HepG2 (cell line): Measurements from ENCODE around the gene RIIAD1. TPM values are rescaled to one million over a fixed set of nuclear protein-coding genes. Genes with fewer than 3 reads are reported as not detected.

Source experiments
- ATAC-seq: fragments of 200-7000 bp; cut with Tn5 transposase; 3 replicates; pipeline ENCODE4 v1.9.1; 2020; ENCODE audit warnings: mild to moderate bottlenecking, moderate library complexity
- BruUV-seq: library from RNA; stranded (reverse); fragments of 400-500 nt; replicated peaks from 2 replicates; lab custom pipeline; 2021; lab: Mats Ljungman, UMichigan
- CTCF ChIA-PET: fragments of 300-600 bp; formaldehyde crosslinking; extraction: SDS; loops from one replicate; lab custom pipeline; 2021; ENCODE audit warnings: low total read pairs, inconsistent platforms, low intra/inter-chr PET ratio; lab: Yijun Ruan, JAX
- POLR2A ChIA-PET: fragments of 350-600 bp; sonication (Branson Sonifier 250); formaldehyde crosslinking; loops from one replicate; lab custom pipeline; 2020; ENCODE audit warnings: antibody characterized with exemption, inconsistent platforms; lab: Yijun Ruan, JAX
- DNase-seq: peaks from one replicate; pipeline ENCODE4 v3.0.0-alpha.2; 2015; ENCODE audit warnings: low spot score
- FAIRE-seq: peaks from 3 replicates; lab custom pipeline; 2011; peaks lifted over from hg19 to GRCh38; lab: Jason Lieb, UNC
- H2AFZ ChIP-seq: one replicate; pipeline ENCODE4 v1.6.1; 2011; ENCODE audit warnings: low read length, inconsistent platforms
- H3K27ac ChIP-seq: fragments of 300-600 bp; 3 replicates; pipeline ENCODE4 v1.8.0; 2011; ENCODE audit warnings: mixed run types, mild to moderate bottlenecking, mixed read lengths, low read length, inconsistent platforms; ENCODE audit not compliant: insufficient read depth; ENCODE audit errors: extremely low read length
- H3K27me3 ChIP-seq, 2 experiments: fragments of 200-600 bp in 1 of 2; 2 replicates in 1 of 2; 3 replicates in 1 of 2; pipeline versions ENCODE4 v1.6.0 to v1.8.0; 2011; ENCODE audit warnings: low read length in 2 of 2, mild to moderate bottlenecking in 2 of 2, moderate library complexity in 2 of 2, inconsistent platforms in 1 of 2; ENCODE audit not compliant: insufficient read depth in 2 of 2, control insufficient read depth in 1 of 2
- H3K36me3 ChIP-seq, 2 experiments: fragments of 200-600 bp in 1 of 2; replicated peaks in 1 of 2; 2 replicates in 1 of 2; 3 replicates in 1 of 2; pipeline versions ENCODE4 v1.5.1 to v1.8.0; 2011; ENCODE audit warnings: low read length in 2 of 2, inconsistent platforms in 1 of 2; ENCODE audit not compliant: insufficient read depth in 2 of 2, control insufficient read depth in 1 of 2
- H3K4me1 ChIP-seq: 2 replicates; pipeline ENCODE4 v1.5.1; 2012; ENCODE audit warnings: low read length, inconsistent platforms; ENCODE audit not compliant: insufficient read depth
- H3K4me2 ChIP-seq: 2 replicates; pipeline ENCODE4 v1.6.0; 2011; ENCODE audit warnings: low read depth, low read length, inconsistent platforms
- H3K4me3 ChIP-seq, 3 experiments: fragments of 200-600 bp in 1 of 3; sonication (generic), shearing (Covaris generic) in 1 of 3; replicated peaks in 1 of 3; 2 replicates each; pipeline ENCODE4 v1.5.1; 2011 to 2016; ENCODE audit warnings: low read length in 3 of 3, inconsistent platforms in 2 of 3, low read depth in 2 of 3, mild to moderate bottlenecking in 2 of 3, control low read depth in 1 of 3, mixed read lengths in 1 of 3; ENCODE audit not compliant: insufficient read depth in 1 of 3
- H3K79me2 ChIP-seq: one replicate; pipeline ENCODE4 v1.6.1; 2011; ENCODE audit warnings: low read length, inconsistent platforms; ENCODE audit not compliant: insufficient read depth
- H3K9ac ChIP-seq: 2 replicates; pipeline ENCODE4 v1.6.0; 2011; ENCODE audit warnings: mild to moderate bottlenecking, low read depth, low read length, inconsistent platforms; ENCODE audit not compliant: insufficient read depth
- H3K9me3 ChIP-seq: 2 replicates; pipeline ENCODE4 v1.5.1; 2012; ENCODE audit warnings: mild to moderate bottlenecking, low read length
- H4K20me1 ChIP-seq: 2 replicates; pipeline ENCODE4 v1.6.0; 2011; ENCODE audit warnings: inconsistent platforms, mild to moderate bottlenecking, low read length, moderate library complexity; ENCODE audit not compliant: insufficient read depth
- BCL3 ChIP-seq: sonication (generic); formaldehyde crosslinking; IDR thresholded peaks from 2 replicates; pipeline ENCODE4 v1.5.1; 2020; ENCODE audit warnings: mild to moderate bottlenecking, missing genetic modification reagents, moderate library complexity
- IRF2 ChIP-seq: IDR thresholded peaks from 2 replicates; pipeline ENCODE4 v1.6.1; 2018; ENCODE audit warnings: missing genetic modification reagents, missing compliant biosample characterization
- MLLT10 ChIP-seq: sonication (generic); formaldehyde crosslinking; IDR thresholded peaks from 2 replicates; pipeline ENCODE4 v1.4.0; 2020; ENCODE audit warnings: missing genetic modification reagents
- MXD1 ChIP-seq: sonication (generic); formaldehyde crosslinking; IDR thresholded peaks from 2 replicates; pipeline ENCODE4 v1.4.0; 2020; ENCODE audit warnings: mild to moderate bottlenecking, missing genetic modification reagents
- NCOA2 ChIP-seq: sonication (generic); formaldehyde crosslinking; IDR thresholded peaks from 2 replicates; pipeline ENCODE4 v1.8.0; 2022; ENCODE audit warnings: inconsistent platforms
- NFE2L2 ChIP-seq: fragments of 150-350 bp; IDR thresholded peaks from 2 replicates; pipeline ENCODE4 v1.6.1; 2014; ENCODE audit warnings: low read length
- PPARG ChIP-seq: conservative IDR thresholded peaks from 2 replicates; pipeline ENCODE4 v1.6.1; 2016; ENCODE audit warnings: missing biosample characterization, missing genetic modification reagents
- SCMH1 ChIP-seq: sonication (generic); formaldehyde crosslinking; IDR thresholded peaks from 2 replicates; pipeline ENCODE4 v1.9.0; 2021; ENCODE audit warnings: missing genetic modification reagents, mild to moderate bottlenecking, borderline replicate concordance
- U2AF1 ChIP-seq: fragments of 200-400 bp; formaldehyde crosslinking; optimal IDR thresholded peaks from 2 replicates; pipeline ENCODE3; 2017; ENCODE audit warnings: mild to moderate bottlenecking, low read depth, low read length
- ZNF430 ChIP-seq: sonication (generic); formaldehyde crosslinking; IDR thresholded peaks from 2 replicates; pipeline ENCODE4 v1.9.0; 2021; ENCODE audit warnings: mild to moderate bottlenecking, missing genetic modification reagents
- ZNF460 ChIP-seq: sonication (generic); formaldehyde crosslinking; IDR thresholded peaks from 2 replicates; pipeline ENCODE4 v1.5.1; 2020; ENCODE audit warnings: missing genetic modification reagents, mild to moderate bottlenecking, borderline replicate concordance
- WGBS: methylation state at CpG from one replicate; pipeline ENCODE4 v1.1.6; 2017; ENCODE audit warnings: low lambda C conversion rate; 5-methylcytosine and 5-hydroxymethylcytosine counted together
- in situ Hi-C: cut with HindIII; loops from 2 replicates; pipeline ENCODE4 v1.10.0; 2017; ENCODE audit warnings: low pct_unique_long_range_greater_than_20kb; ENCODE audit not compliant: extremely low pct_ligation_motif_present
- intact Hi-C: fragments of 100-400 bp; cut with micrococcal nuclease; formaldehyde crosslinking; loops from one replicate; pipeline ENCODE4 v1.10.0; 2022; ENCODE audit not compliant: unreplicated experiment
- polyA plus RNA-seq, 8 experiments: library from polyadenylated mRNA; depleted of rRNA in 3 of 8; stranded (reverse) in 7 of 8; unstranded in 1 of 8; fragments of >200 nt; fragmentation: Illumina TruSeq in 4 of 8; extraction: Trizol in 4 of 8; gene quantifications; 2 replicates each; pipeline versions ENCODE4 v1.2.1 to v1.2.3, GENCODE V29; 2011 to 2016; ENCODE audit warnings: low read depth in 4 of 8, missing spikeins in 1 of 8, mixed read lengths in 1 of 8; ENCODE audit not compliant: insufficient read depth in 1 of 8
- total RNA-seq, 5 experiments: library from RNA; depleted of rRNA; stranded (reverse); fragments of >200 nt; fragmentation: Illumina TruSeq; extraction: Trizol; gene quantifications; 2 replicates each; pipeline ENCODE4 v1.2.3, GENCODE V29; 2016; ENCODE audit warnings: low read depth in 1 of 5
- TF ChIP-seq, protein P1 (sequence below): sonication (generic); formaldehyde crosslinking; IDR thresholded peaks from 2 replicates; pipeline ENCODE4 v1.8.0; 2022; ENCODE audit warnings: missing genetic modification reagents, mild to moderate bottlenecking, inconsistent platforms, borderline replicate concordance
- TF ChIP-seq, protein P2 (sequence below): sonication (generic); formaldehyde crosslinking; IDR thresholded peaks from 2 replicates; pipeline ENCODE4 v1.4.0; 2020; ENCODE audit warnings: missing genetic modification reagents

Gene RIIAD1
- total and polyA plus RNA-seq, 2 of the 13 experiments (the other 11 are each of a cell fraction or from before 2014, with no cell fraction given): not detected

DNA sequence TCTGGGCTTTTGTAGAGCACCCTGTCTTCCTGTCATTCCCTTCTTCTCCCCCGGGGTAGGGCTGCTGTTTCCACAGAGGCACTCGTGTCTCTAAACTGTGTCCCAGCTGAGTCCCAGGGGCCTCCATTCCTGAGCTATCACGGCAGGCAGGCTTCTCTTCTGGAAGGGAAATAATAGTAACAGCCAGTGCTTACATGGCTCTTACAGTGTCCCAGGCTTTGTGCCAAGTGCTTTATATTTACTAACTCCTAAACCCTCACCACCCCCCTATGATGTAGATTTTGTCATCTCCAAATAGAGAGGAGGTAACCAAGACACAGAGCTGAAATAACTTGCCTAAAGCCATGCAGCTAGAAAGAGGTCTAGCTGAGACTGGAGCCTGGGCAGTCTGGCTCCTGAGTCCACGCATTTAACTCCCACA, 3.3 kb upstream of the RIIAD1 start:
- 3% methylated on average over 4 of the region's 4 CpGs for WGBS
- no peaks in the 10 kb centered on the region for H4K20me1 ChIP-seq
- no peak overlapping the region for H3K27ac ChIP-seq
- H2AFZ ChIP-seq: no peak overlapping the region
- POLR2A ChIA-PET: no interaction called here
- no peak overlapping the region for H3K4me2 ChIP-seq
- intact Hi-C loops: no loop called here
- TF ChIP-seq ZNF430: no peak
- TF ChIP-seq, protein P1, sequence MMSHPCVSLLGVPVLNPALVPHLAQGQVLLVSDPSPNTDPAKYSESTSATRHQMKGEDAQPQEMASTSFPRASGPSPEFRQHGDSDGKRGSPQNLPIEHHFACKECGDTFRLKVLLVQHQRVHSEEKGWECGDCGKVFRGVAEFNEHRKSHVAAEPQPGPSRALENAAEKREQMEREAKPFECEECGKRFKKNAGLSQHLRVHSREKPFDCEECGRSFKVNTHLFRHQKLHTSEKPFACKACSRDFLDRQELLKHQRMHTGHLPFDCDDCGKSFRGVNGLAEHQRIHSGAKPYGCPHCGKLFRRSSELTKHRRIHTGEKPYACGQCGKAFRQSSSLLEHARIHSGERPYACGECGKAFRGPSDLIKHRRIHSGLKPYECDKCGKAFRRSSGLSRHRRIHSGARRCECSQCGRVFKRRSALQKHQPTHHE (CRISPR knock-in tag): no peak
- TF ChIP-seq NFE2L2: no peak
- no peak for TF ChIP-seq MLLT10
- TF ChIP-seq ZNF460 (CRISPR knock-in tag): no peak
- no peak overlapping the region for H3K9ac ChIP-seq
- CTCF ChIA-PET: no interaction called here
- no peak for FAIRE-seq
- ATAC-seq: no peak
- peaks cover 56% of the 10 kb centered on the region for H3K4me1 ChIP-seq
- in situ Hi-C loops: loop anchor here (10.0 kb wide), 1 partner anchor 117 kb away; the partner anchor contains the start of genes C2CD4D and RORC
- no peaks in the 10 kb centered on the region for H3K79me2 ChIP-seq
- peaks cover 3 to 44% of the 10 kb centered on the region in 2 experiments for H3K27me3 ChIP-seq
- no peak for DNase-seq
- no peak overlapping the region for H3K4me3 ChIP-seq
- BruUV-seq: no TSS peak
- H3K9me3 ChIP-seq: no peaks in the 10 kb centered on the region
- H3K36me3 ChIP-seq: no peaks in the 10 kb centered on the region

DNA sequence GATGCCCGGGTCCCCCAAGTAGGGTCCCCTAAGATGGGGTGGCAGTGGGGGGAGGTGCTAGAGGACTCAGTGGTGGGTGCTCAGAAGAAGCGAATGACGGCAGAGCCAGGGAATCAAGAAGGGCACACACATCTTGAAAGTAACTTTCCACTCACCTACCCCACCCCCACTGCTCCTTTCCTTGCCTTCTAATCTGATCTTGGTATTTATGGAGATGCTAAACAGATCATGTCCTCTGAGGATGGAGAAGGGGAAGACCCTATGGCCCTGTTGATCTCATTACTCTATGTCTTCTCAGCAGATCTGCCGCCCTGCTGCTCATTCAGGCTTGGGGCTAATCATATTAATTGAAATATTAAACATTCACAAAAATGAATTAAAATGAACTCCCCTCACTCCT, 2.7 kb upstream of the RIIAD1 start:
- H4K20me1 ChIP-seq: no peaks in the 10 kb centered on the region
- no peak overlapping the region for H3K9ac ChIP-seq
- H3K4me2 ChIP-seq: no peak overlapping the region
- intact Hi-C loops: no loop called here
- H3K4me1 ChIP-seq: peaks cover 54% of the 10 kb centered on the region
- H3K9me3 ChIP-seq: no peaks in the 10 kb centered on the region
- BruUV-seq: no TSS peak
- H3K36me3 ChIP-seq: no peaks in the 10 kb centered on the region
- FAIRE-seq: no peak
- in situ Hi-C loops: loop anchor here (10.0 kb wide), 1 partner anchor 116 kb away; the partner anchor contains the start of genes C2CD4D and RORC
- peaks cover 3 to 44% of the 10 kb centered on the region in 2 experiments for H3K27me3 ChIP-seq
- H3K79me2 ChIP-seq: no peaks in the 10 kb centered on the region
- ATAC-seq: no peak
- no peak overlapping the region for H3K4me3 ChIP-seq
- H3K27ac ChIP-seq: no peak overlapping the region
- POLR2A ChIA-PET: no interaction called here
- H2AFZ ChIP-seq: no peak overlapping the region
- CTCF ChIA-PET: no interaction called here
- WGBS: 64% methylated on average over 4 of the region's 4 CpGs
- DNase-seq: no peak
- TF ChIP-seq, protein P2, sequence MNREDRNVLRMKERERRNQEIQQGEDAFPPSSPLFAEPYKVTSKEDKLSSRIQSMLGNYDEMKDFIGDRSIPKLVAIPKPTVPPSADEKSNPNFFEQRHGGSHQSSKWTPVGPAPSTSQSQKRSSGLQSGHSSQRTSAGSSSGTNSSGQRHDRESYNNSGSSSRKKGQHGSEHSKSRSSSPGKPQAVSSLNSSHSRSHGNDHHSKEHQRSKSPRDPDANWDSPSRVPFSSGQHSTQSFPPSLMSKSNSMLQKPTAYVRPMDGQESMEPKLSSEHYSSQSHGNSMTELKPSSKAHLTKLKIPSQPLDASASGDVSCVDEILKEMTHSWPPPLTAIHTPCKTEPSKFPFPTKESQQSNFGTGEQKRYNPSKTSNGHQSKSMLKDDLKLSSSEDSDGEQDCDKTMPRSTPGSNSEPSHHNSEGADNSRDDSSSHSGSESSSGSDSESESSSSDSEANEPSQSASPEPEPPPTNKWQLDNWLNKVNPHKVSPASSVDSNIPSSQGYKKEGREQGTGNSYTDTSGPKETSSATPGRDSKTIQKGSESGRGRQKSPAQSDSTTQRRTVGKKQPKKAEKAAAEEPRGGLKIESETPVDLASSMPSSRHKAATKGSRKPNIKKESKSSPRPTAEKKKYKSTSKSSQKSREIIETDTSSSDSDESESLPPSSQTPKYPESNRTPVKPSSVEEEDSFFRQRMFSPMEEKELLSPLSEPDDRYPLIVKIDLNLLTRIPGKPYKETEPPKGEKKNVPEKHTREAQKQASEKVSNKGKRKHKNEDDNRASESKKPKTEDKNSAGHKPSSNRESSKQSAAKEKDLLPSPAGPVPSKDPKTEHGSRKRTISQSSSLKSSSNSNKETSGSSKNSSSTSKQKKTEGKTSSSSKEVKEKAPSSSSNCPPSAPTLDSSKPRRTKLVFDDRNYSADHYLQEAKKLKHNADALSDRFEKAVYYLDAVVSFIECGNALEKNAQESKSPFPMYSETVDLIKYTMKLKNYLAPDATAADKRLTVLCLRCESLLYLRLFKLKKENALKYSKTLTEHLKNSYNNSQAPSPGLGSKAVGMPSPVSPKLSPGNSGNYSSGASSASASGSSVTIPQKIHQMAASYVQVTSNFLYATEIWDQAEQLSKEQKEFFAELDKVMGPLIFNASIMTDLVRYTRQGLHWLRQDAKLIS (CRISPR knock-in tag): no peak
- TF ChIP-seq NCOA2 (CRISPR knock-in tag): no peak
- TF ChIP-seq SCMH1: no peak
- TF ChIP-seq PPARG: no peak
- no peak for TF ChIP-seq IRF2 (CRISPR knock-in tag)
- no peak for TF ChIP-seq U2AF1
- no peak for TF ChIP-seq BCL3 (CRISPR knock-in tag)
- TF ChIP-seq MXD1 (CRISPR knock-in tag): no peak
